ENCODE measurements around the gene PITPNM3.

DNA sequence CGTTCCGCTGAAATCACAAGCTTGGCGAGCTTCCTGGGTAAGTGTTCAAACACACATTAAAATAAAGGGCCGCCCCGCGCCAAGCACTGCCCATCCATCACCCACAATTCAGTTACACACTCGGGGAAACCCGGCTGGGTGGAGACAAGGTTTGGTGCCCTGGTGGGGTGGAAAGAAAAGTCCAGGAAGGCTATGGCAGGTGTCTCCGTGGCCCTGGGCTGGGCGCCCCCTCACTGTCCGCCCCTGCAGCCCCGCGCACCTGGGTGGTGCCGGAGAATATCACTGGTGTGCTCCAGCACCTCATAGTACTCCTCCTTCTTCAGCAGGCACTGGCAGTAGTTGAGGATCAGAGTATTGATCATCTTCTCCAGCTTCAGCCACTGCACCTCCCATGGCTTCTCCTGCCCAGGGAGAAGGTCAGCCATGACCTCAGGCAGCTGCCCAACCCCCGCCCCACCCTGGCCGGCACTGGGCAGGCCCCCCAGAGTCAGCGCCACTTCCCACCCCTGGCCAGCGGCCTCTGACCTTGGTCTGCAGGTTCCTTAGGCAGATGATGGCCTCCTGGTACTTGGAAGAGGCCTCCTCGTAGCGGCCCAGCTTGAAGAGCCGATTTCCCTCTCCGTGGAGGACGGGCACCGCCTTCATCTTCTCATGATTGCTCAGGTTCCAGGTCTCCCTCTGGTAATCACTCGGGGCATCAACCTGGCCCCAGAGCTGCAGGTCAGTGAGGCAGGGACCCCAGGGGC is 129.8 kb downstream of the PITPNM3 start:
- TF ChIP-seq POLR2A (IDR thresholded peaks at IDR 0.05): no peak
- TF ChIP-seq, protein P1, sequence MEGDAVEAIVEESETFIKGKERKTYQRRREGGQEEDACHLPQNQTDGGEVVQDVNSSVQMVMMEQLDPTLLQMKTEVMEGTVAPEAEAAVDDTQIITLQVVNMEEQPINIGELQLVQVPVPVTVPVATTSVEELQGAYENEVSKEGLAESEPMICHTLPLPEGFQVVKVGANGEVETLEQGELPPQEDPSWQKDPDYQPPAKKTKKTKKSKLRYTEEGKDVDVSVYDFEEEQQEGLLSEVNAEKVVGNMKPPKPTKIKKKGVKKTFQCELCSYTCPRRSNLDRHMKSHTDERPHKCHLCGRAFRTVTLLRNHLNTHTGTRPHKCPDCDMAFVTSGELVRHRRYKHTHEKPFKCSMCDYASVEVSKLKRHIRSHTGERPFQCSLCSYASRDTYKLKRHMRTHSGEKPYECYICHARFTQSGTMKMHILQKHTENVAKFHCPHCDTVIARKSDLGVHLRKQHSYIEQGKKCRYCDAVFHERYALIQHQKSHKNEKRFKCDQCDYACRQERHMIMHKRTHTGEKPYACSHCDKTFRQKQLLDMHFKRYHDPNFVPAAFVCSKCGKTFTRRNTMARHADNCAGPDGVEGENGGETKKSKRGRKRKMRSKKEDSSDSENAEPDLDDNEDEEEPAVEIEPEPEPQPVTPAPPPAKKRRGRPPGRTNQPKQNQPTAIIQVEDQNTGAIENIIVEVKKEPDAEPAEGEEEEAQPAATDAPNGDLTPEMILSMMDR (IDR thresholded peaks at IDR 0.05): no peak

Measured in adrenal gland (tissue), 5 donors.